ENCODE results near the gene HECW1. TPM values are rescaled to one million over a fixed set of nuclear protein-coding genes. Genes with fewer than 3 reads are reported as not detected.

The HECW1 gene
- polyA plus RNA-seq, 1 donor (not counting 4 experiments of a cell fraction or from before 2014, with no cell fraction given) = not detected

DNA sequence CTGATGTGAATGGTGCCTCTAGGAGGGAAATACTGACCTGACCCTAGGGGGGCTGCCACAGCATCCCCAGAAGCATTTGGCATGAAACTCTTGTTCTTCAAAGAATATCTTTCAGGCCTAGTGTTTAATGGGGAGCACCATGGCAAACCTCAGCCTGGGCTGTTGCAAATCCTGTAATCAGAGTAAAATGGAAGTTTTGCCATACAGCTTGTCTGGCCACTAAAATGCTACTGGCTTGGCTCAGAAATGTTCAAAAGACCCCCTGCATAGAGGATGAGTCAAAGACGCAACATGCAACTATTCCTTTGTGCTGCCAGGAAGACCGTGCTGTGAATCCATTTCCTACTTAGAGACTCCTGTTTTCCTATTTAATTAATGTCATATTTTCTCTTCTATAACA is 26.7 kb downstream of the HECW1 start:
- TF ChIP-seq EZH2 (IDR thresholded peaks at IDR 0.05; ENCODE audit: low read length) = no peak
- TF ChIP-seq, protein P1, sequence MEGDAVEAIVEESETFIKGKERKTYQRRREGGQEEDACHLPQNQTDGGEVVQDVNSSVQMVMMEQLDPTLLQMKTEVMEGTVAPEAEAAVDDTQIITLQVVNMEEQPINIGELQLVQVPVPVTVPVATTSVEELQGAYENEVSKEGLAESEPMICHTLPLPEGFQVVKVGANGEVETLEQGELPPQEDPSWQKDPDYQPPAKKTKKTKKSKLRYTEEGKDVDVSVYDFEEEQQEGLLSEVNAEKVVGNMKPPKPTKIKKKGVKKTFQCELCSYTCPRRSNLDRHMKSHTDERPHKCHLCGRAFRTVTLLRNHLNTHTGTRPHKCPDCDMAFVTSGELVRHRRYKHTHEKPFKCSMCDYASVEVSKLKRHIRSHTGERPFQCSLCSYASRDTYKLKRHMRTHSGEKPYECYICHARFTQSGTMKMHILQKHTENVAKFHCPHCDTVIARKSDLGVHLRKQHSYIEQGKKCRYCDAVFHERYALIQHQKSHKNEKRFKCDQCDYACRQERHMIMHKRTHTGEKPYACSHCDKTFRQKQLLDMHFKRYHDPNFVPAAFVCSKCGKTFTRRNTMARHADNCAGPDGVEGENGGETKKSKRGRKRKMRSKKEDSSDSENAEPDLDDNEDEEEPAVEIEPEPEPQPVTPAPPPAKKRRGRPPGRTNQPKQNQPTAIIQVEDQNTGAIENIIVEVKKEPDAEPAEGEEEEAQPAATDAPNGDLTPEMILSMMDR (optimal IDR thresholded peaks at IDR 0.05 in 1 of 3, IDR thresholded peaks at IDR 0.05 in 1 of 3, conservative IDR thresholded peaks at IDR 0.05 in 1 of 3; ENCODE audit: extremely low read depth in 1 of 3, insufficient read depth in 2 of 3, low read length in 3 of 3) = no peak
- Histone ChIP-seq H3K79me2 (ENCODE audit: control insufficient read depth, insufficient read depth, low read length) (no peaks in the 10 kb centered on the region), H3K4me3 (ENCODE audit: control insufficient read depth in 2 of 3, extremely low read depth in 1 of 3, insufficient read depth in 2 of 3, low read depth in 1 of 3, low read length in 3 of 3) (no peak overlapping the region), H4K20me1 (ENCODE audit: control insufficient read depth, extremely low read depth, insufficient read depth, low read length) (no peaks in the 10 kb centered on the region), H3K9ac (ENCODE audit: control insufficient read depth, extremely low read depth, insufficient read depth, low read length) (no peak overlapping the region), H2AFZ (ENCODE audit: control insufficient read depth, low read length) (no peak overlapping the region), H3K27ac (ENCODE audit: control insufficient read depth, insufficient read depth, low read length) (no peak overlapping the region), H3K27me3 (ENCODE audit: control insufficient read depth, extremely low read depth, insufficient read depth, low read length) (no peaks in the 10 kb centered on the region), H3K9me1 (ENCODE audit: control insufficient read depth, extremely low read depth, insufficient read depth, low read length) (no peaks in the 10 kb centered on the region), H3K4me2 (ENCODE audit: control insufficient read depth, extremely low read depth, insufficient read depth, low read depth, low read length) (no peak overlapping the region), H3K9me3 (ENCODE audit: control insufficient read depth, low read depth, low read length) (no peaks in the 10 kb centered on the region), H3K36me3 (ENCODE audit: control insufficient read depth in 2 of 2, extremely low read depth in 1 of 2, insufficient read depth in 2 of 2, low read length in 2 of 2) (no peaks in the 10 kb centered on the region), H3K4me1 (ENCODE audit: control insufficient read depth, extremely low read depth, insufficient read depth, low read length) (peaks cover 12% of the 10 kb centered on the region)
- dilution Hi-C loops (cut with MboI; ENCODE audit: extremely low pct_ligation_motif_present, low sequenced_read_pairs) = no loop called here
- FAIRE-seq = no peak
- DNase-seq (ENCODE audit: low read depth, low spot score) = no peak

DNA sequence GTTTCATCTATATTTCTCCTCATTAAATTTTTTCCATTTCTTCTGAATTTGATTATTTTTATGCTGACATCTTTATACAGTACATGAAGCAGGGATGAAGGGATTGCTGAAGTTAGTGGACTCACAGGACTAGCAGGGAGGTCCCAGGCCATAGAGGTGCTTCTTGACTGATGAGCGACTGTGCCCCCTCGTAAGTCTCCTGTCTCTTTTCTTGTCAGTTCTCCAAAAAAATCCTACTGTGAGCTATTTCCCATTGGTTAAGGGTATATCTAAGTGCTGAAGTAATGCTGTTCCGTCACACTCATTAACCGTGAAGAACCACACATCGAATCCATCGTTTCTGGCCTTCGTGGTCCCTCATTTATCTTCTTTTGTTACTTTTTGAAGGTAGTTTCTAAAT is 27.7 kb downstream of the HECW1 start:
- no peak for FAIRE-seq
- TF ChIP-seq, protein P1 (optimal IDR thresholded peaks at IDR 0.05 in 1 of 3, IDR thresholded peaks at IDR 0.05 in 1 of 3, conservative IDR thresholded peaks at IDR 0.05 in 1 of 3; ENCODE audit: extremely low read depth in 1 of 3, insufficient read depth in 2 of 3, low read length in 3 of 3) = no peak
- TF ChIP-seq EZH2 (IDR thresholded peaks at IDR 0.05; ENCODE audit: low read length) = no peak
- H3K9ac ChIP-seq (ENCODE audit: control insufficient read depth, extremely low read depth, insufficient read depth, low read length) = no peak overlapping the region
- no peaks in the 10 kb centered on the region for H3K36me3 ChIP-seq (ENCODE audit: control insufficient read depth in 2 of 2, extremely low read depth in 1 of 2, insufficient read depth in 2 of 2, low read length in 2 of 2)
- no peaks in the 10 kb centered on the region for H3K9me1 ChIP-seq (ENCODE audit: control insufficient read depth, extremely low read depth, insufficient read depth, low read length)
- no peaks in the 10 kb centered on the region for H3K9me3 ChIP-seq (ENCODE audit: control insufficient read depth, low read depth, low read length)
- no peak for DNase-seq (ENCODE audit: low read depth, low spot score)
- peaks cover 16% of the 10 kb centered on the region for H3K4me1 ChIP-seq (ENCODE audit: control insufficient read depth, extremely low read depth, insufficient read depth, low read length)
- no peaks in the 10 kb centered on the region for H3K27me3 ChIP-seq (ENCODE audit: control insufficient read depth, extremely low read depth, insufficient read depth, low read length)
- no peak overlapping the region for H3K4me2 ChIP-seq (ENCODE audit: control insufficient read depth, extremely low read depth, insufficient read depth, low read depth, low read length)
- H2AFZ ChIP-seq (ENCODE audit: control insufficient read depth, low read length) = no peak overlapping the region
- H3K27ac ChIP-seq (ENCODE audit: control insufficient read depth, insufficient read depth, low read length) = no peak overlapping the region
- no peaks in the 10 kb centered on the region for H3K79me2 ChIP-seq (ENCODE audit: control insufficient read depth, insufficient read depth, low read length)
- H4K20me1 ChIP-seq (ENCODE audit: control insufficient read depth, extremely low read depth, insufficient read depth, low read length) = no peaks in the 10 kb centered on the region
- dilution Hi-C loops (cut with MboI; ENCODE audit: extremely low pct_ligation_motif_present, low sequenced_read_pairs) = no loop called here
- no peak overlapping the region for H3K4me3 ChIP-seq (ENCODE audit: control insufficient read depth in 2 of 3, extremely low read depth in 1 of 3, insufficient read depth in 2 of 3, low read depth in 1 of 3, low read length in 3 of 3)

Measured in keratinocyte (primary cell).